ENCODE data around the gene MGMT. TPM values are rescaled to one million over a fixed set of nuclear protein-coding genes. Genes with fewer than 3 reads are reported as not detected.

MGMT gene
- total and polyA plus RNA-seq, 9 of the 15 experiments (the other 6 are each of a cell fraction or from before 2014, with no cell fraction given) = 0.03 to 0.29 (median 0.11) TPM; not detected in 4

DNA sequence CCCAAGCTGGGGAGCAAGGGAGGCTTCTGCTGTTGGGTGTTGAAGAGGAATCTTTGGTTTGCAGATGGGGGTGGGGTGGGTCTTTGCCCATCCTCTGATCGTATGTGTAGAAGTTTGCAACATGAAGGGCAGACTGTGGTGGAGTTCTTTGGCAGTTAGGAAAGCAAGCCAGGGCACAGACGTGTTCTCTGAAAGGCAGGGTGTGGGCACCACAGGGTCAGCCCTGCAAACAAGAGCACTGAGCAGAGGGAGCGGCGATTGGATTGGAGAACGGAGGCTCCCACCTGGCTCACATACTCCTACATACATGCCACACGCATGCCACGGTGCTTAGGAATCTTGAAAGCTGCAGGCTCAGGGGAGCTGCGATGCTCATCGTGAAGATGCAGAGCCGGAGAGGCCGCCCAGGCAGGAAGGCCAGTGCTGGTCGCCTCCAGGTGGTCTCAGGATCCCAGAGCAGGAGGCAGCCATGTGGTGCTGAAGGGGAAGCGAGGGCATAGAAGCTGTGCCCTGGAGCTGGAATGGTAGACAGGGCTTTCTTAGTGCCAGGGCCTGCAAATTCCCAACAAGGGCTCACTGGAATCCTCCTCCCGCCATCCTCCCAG is 149.0 kb downstream of the MGMT start:
- CTCF ChIA-PET (ENCODE audit: low intra/inter-chr PET ratio) = no interaction called here
- DNase-seq (ENCODE audit: extremely low read depth in 1 of 4, low spot score in 3 of 4) (no peak), FAIRE-seq (no peak), ATAC-seq (no peak)
- Histone ChIP-seq H3K27ac (ENCODE audit: extremely low read depth, low read depth, low read length) (no peak overlapping the region), H3K27me3 (ENCODE audit: control insufficient read depth in 2 of 2, insufficient read depth in 2 of 2, low read length in 2 of 2) (peaks cover 0 to 12% of the 10 kb centered on the region in 2 experiments; a peak in 1 of 5 replicates), H3K4me2 (ENCODE audit: insufficient read depth, low read length) (no peak overlapping the region), H3K4me3 (no peak overlapping the region), H3K9ac (ENCODE audit: insufficient read depth in 1 of 2, low read depth in 2 of 2, low read length in 2 of 2) (no peak overlapping the region), H2AFZ (ENCODE audit: low read depth, low read length) (no peak overlapping the region), H3K36me3 (ENCODE audit: control insufficient read depth, insufficient read depth, low read length) (no peaks in the 10 kb centered on the region), H4K20me1 (replicated peaks; ENCODE audit: control insufficient read depth, insufficient read depth, low read length) (no peaks in the 10 kb centered on the region), H3K79me2 (ENCODE audit: control insufficient read depth, insufficient read depth, low read length) (no peaks in the 10 kb centered on the region), H3K9me3 (replicated peaks; ENCODE audit: control insufficient read depth, insufficient read depth, low read depth, low read length) (no peaks in the 10 kb centered on the region), H3K9me1 (ENCODE audit: control insufficient read depth, insufficient read depth, low read length) (no peaks in the 10 kb centered on the region), H3K4me1 (replicated peaks in 1 of 2; ENCODE audit: control insufficient read depth in 2 of 2, insufficient read depth in 2 of 2, low read length in 2 of 2) (no peaks in the 10 kb centered on the region)
- no TSS peak for BruUV-seq (replicated peaks)
- intact Hi-C loops (cut with micrococcal nuclease) (no loop called here), in situ Hi-C loops (cut with MboI) (no loop called here)
- POLR2A ChIA-PET = no interaction called here
- WGBS (ENCODE audit: insufficient coverage, low coverage, missing lambda C conversion rate) = 2% methylated on average over 6 of the region's 14 CpGs
- TF ChIP-seq MEF2A (IDR thresholded peaks at IDR 0.05; ENCODE audit: control insufficient read depth, low read depth, low read length) (no peak), CBX2 (IDR thresholded peaks at IDR 0.05; ENCODE audit: insufficient read depth, low read length, poor library complexity, severe bottlenecking) (no peak), RAD51 (IDR thresholded peaks at IDR 0.05; ENCODE audit: borderline replicate concordance, low read depth) (no peak), TAF7 (tag; IDR thresholded peaks at IDR 0.05) (no peak), RB1 (IDR thresholded peaks at IDR 0.05; ENCODE audit: low read depth) (no peak), TBP (optimal IDR thresholded peaks at IDR 0.05; ENCODE audit: low read depth, low read length) (no peak), ZNF174 (CRISPR knock-in tag; IDR thresholded peaks at IDR 0.05) (no peak), BRF1 (IDR thresholded peaks at IDR 0.05; ENCODE audit: borderline replicate concordance, extremely low read depth, insufficient read length) (no peak), ARNT (IDR thresholded peaks at IDR 0.05) (no peak)
- TF ChIP-seq, protein P1, sequence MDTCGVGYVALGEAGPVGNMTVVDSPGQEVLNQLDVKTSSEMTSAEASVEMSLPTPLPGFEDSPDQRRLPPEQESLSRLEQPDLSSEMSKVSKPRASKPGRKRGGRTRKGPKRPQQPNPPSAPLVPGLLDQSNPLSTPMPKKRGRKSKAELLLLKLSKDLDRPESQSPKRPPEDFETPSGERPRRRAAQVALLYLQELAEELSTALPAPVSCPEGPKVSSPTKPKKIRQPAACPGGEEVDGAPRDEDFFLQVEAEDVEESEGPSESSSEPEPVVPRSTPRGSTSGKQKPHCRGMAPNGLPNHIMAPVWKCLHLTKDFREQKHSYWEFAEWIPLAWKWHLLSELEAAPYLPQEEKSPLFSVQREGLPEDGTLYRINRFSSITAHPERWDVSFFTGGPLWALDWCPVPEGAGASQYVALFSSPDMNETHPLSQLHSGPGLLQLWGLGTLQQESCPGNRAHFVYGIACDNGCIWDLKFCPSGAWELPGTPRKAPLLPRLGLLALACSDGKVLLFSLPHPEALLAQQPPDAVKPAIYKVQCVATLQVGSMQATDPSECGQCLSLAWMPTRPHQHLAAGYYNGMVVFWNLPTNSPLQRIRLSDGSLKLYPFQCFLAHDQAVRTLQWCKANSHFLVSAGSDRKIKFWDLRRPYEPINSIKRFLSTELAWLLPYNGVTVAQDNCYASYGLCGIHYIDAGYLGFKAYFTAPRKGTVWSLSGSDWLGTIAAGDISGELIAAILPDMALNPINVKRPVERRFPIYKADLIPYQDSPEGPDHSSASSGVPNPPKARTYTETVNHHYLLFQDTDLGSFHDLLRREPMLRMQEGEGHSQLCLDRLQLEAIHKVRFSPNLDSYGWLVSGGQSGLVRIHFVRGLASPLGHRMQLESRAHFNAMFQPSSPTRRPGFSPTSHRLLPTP (IDR thresholded peaks at IDR 0.05; ENCODE audit: borderline replicate concordance, extremely low read depth, insufficient read length) = no peak
- TF ChIP-seq, protein P2, sequence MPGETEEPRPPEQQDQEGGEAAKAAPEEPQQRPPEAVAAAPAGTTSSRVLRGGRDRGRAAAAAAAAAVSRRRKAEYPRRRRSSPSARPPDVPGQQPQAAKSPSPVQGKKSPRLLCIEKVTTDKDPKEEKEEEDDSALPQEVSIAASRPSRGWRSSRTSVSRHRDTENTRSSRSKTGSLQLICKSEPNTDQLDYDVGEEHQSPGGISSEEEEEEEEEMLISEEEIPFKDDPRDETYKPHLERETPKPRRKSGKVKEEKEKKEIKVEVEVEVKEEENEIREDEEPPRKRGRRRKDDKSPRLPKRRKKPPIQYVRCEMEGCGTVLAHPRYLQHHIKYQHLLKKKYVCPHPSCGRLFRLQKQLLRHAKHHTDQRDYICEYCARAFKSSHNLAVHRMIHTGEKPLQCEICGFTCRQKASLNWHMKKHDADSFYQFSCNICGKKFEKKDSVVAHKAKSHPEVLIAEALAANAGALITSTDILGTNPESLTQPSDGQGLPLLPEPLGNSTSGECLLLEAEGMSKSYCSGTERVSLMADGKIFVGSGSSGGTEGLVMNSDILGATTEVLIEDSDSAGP (CRISPR knock-in tag; IDR thresholded peaks at IDR 0.05) = no peak
- TF ChIP-seq, protein P3, sequence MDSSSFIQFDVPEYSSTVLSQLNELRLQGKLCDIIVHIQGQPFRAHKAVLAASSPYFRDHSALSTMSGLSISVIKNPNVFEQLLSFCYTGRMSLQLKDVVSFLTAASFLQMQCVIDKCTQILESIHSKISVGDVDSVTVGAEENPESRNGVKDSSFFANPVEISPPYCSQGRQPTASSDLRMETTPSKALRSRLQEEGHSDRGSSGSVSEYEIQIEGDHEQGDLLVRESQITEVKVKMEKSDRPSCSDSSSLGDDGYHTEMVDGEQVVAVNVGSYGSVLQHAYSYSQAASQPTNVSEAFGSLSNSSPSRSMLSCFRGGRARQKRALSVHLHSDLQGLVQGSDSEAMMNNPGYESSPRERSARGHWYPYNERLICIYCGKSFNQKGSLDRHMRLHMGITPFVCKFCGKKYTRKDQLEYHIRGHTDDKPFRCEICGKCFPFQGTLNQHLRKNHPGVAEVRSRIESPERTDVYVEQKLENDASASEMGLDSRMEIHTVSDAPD (CRISPR knock-in tag; IDR thresholded peaks at IDR 0.05) = no peak
- TF ChIP-seq, protein P4, sequence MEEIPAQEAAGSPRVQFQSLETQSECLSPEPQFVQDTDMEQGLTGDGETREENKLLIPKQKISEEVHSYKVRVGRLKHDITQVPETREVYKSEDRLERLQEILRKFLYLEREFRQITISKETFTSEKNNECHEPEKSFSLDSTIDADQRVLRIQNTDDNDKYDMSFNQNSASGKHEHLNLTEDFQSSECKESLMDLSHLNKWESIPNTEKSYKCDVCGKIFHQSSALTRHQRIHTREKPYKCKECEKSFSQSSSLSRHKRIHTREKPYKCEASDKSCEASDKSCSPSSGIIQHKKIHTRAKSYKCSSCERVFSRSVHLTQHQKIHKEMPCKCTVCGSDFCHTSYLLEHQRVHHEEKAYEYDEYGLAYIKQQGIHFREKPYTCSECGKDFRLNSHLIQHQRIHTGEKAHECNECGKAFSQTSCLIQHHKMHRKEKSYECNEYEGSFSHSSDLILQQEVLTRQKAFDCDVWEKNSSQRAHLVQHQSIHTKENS (CRISPR knock-in tag; IDR thresholded peaks at IDR 0.05) = no peak
- TF ChIP-seq, protein P5, sequence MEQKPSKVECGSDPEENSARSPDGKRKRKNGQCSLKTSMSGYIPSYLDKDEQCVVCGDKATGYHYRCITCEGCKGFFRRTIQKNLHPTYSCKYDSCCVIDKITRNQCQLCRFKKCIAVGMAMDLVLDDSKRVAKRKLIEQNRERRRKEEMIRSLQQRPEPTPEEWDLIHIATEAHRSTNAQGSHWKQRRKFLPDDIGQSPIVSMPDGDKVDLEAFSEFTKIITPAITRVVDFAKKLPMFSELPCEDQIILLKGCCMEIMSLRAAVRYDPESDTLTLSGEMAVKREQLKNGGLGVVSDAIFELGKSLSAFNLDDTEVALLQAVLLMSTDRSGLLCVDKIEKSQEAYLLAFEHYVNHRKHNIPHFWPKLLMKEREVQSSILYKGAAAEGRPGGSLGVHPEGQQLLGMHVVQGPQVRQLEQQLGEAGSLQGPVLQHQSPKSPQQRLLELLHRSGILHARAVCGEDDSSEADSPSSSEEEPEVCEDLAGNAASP (IDR thresholded peaks at IDR 0.05) = no peak

All from K562 (cell line).